Mesothelial cell of epicardium (in vitro differentiated cells): ENCODE data around the gene HOXC9. TPM values are rescaled to one million over a fixed set of nuclear protein-coding genes. Genes with fewer than 3 reads are reported as not detected.

Source experiments
- DNase-seq, 2 experiments: peaks; one replicate each; pipeline ENCODE4 v3.0.0; 2021; ENCODE audit warnings: low spot score in 2 of 2; ENCODE audit not compliant: unreplicated experiment in 2 of 2
- H3K27ac Mint-ChIP-seq: 2 replicates; pipeline ENCODE4 v1.8.0; 2021; ENCODE audit warnings: mixed read lengths
- H3K27me3 Mint-ChIP-seq: 2 replicates; pipeline ENCODE4 v1.8.0; 2021; ENCODE audit warnings: low read depth, mixed read lengths
- H3K36me3 Mint-ChIP-seq: 2 replicates; pipeline ENCODE4 v1.8.0; 2021; ENCODE audit warnings: mixed read lengths
- H3K4me1 Mint-ChIP-seq: 2 replicates; pipeline ENCODE4 v1.8.0; 2021; ENCODE audit warnings: mixed read lengths
- H3K4me3 Mint-ChIP-seq: 2 replicates; pipeline ENCODE4 v1.8.0; 2021; ENCODE audit warnings: mild to moderate bottlenecking, moderate library complexity, mixed read lengths
- H3K9me3 Mint-ChIP-seq: 2 replicates; pipeline ENCODE4 v1.8.0; 2021; ENCODE audit warnings: mixed read lengths
- total RNA-seq: library from RNA; stranded (reverse); gene quantifications from 3 replicates; pipeline ENCODE4 v1.2.1, GENCODE V29; 2021
- TF ChIP-seq, protein P1 (sequence below): fragments of 200-600 bp; sonication (generic); IDR thresholded peaks from one replicate; pipeline ENCODE4 v1.5.0; 2021; ENCODE audit warnings: antibody characterized with exemption; ENCODE audit not compliant: unreplicated experiment

The HOXC9 gene
- total RNA-seq, 1 donor from 2014 or later: 2.0 TPM

DNA sequence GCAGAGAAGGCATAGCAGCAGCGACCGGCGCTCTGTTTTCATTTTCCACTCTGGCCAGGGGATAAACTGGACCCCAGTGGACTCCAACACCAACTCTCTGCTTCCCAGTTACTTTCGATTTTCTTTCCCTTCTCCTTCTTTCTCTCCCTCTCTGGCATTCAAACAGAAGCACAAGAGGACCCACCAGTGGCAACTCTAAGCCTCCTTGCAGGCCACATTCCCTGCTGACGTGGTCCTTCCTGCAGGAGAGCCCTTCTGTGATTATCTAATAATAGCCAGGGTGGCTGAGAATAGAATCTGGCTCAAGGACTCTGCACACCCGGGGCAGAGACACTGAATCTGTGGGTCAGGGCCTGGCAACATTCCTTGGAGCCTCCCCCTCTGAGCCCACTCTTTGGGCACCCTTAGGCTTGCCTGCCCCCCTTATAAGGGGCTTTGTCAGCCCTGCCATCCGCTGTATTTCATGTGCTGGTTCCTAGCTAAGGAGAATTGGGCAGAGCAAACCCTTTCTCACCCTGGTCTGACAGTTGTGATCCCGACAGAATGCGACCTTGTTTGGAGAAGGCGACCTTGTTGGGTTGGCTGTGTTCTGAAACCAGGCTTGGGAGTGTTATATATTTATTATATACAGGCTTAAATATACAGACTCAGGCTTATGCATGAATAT, 20.1 kb downstream of the HOXC9 start:
- DNase-seq: no peak
- peak overlapping the region; percentile 91 for H3K27ac Mint-ChIP-seq
- TF ChIP-seq, protein P1, sequence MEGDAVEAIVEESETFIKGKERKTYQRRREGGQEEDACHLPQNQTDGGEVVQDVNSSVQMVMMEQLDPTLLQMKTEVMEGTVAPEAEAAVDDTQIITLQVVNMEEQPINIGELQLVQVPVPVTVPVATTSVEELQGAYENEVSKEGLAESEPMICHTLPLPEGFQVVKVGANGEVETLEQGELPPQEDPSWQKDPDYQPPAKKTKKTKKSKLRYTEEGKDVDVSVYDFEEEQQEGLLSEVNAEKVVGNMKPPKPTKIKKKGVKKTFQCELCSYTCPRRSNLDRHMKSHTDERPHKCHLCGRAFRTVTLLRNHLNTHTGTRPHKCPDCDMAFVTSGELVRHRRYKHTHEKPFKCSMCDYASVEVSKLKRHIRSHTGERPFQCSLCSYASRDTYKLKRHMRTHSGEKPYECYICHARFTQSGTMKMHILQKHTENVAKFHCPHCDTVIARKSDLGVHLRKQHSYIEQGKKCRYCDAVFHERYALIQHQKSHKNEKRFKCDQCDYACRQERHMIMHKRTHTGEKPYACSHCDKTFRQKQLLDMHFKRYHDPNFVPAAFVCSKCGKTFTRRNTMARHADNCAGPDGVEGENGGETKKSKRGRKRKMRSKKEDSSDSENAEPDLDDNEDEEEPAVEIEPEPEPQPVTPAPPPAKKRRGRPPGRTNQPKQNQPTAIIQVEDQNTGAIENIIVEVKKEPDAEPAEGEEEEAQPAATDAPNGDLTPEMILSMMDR: no peak
- peaks cover 85% of the 10 kb centered on the region for H3K27me3 Mint-ChIP-seq
- H3K9me3 Mint-ChIP-seq: no peaks in the 10 kb centered on the region
- H3K4me3 Mint-ChIP-seq: peak overlapping the region; percentile 61
- no peaks in the 10 kb centered on the region for H3K36me3 Mint-ChIP-seq
- peaks cover 56% of the 10 kb centered on the region for H3K4me1 Mint-ChIP-seq

DNA sequence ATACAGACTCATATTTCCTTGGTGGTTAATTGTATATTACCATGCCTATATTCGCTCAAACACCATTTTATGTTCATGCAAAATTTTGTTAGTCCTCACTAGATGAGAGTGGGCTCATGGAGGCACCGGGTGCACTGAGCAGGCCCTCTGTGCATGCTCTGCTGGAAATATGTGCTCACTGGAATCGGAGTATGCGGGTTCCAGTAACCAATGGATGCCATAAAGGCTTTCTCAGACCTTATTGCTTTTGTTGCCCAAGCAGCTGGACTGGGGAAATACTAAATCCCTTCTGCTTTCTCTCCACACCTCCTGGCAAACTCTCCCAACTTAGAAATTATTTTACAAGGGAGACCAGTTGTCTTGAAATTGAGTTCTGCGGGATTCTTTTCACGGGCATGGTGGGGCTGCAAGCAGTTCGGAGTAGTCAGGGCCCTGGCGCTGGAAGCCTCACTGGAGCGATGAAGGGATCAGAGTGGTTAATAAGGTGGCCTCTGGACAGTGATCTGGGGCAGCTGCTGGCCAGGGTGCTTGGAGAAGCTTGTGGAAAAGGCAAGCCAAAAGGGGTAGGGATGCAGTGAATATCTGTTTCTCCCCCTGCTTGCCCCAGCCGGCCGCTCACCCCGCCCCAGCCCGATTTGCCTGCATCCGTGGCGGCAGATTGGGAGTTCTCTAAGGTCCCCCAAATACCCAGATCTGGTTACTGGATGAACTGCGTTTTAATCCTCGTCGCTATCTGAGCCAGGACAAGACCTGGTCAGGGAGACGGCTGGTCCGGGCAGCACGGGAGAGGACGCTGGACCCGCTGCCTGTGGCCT, 20.8 kb downstream of the HOXC9 start:
- H3K36me3 Mint-ChIP-seq: no peaks in the 10 kb centered on the region
- DNase-seq: no peak
- H3K9me3 Mint-ChIP-seq: no peaks in the 10 kb centered on the region
- H3K4me1 Mint-ChIP-seq: peaks cover 63% of the 10 kb centered on the region
- H3K27ac Mint-ChIP-seq: peak overlapping the region; percentile 75
- H3K27me3 Mint-ChIP-seq: peaks cover 85% of the 10 kb centered on the region
- TF ChIP-seq, protein P1: no peak
- peak overlapping the region; percentile 51 for H3K4me3 Mint-ChIP-seq

DNA sequence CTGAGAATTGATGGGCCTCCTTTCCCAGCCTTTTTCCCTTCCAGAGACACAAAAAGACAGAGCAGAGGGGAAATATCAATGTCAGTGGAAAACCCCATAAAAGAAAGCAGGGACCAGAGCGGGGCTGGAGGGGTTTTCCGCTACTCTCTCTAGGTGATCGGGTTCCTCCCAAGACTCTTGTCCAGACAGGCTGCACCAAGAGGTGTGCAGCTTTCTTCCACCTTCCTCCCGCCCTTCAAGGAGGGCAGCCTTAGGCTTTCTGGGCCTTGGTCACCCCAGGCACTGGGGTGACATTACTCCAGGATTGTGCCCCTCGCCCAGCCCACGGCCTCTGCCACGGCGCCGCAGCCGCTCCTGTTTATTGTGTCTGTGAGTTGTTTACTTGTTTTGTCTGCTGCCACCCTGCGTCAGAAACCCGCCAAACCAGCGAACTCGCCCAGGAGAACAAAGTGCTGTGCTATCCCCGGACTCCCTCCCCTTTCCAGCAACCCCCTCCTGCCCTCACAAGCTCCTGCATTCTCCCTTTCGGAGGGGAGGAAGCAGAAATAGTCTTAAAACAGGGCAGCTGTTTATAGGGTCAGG, 21.6 kb downstream of the HOXC9 start:
- Mint-ChIP-seq H3K27ac (peak overlapping the region; percentile 75), H3K9me3 (no peaks in the 10 kb centered on the region), H3K4me1 (peaks cover 65% of the 10 kb centered on the region), H3K27me3 (peaks cover 84% of the 10 kb centered on the region), H3K4me3 (peak overlapping the region; percentile 51), H3K36me3 (no peaks in the 10 kb centered on the region)
- no peak for DNase-seq
- TF ChIP-seq, protein P1: no peak

DNA sequence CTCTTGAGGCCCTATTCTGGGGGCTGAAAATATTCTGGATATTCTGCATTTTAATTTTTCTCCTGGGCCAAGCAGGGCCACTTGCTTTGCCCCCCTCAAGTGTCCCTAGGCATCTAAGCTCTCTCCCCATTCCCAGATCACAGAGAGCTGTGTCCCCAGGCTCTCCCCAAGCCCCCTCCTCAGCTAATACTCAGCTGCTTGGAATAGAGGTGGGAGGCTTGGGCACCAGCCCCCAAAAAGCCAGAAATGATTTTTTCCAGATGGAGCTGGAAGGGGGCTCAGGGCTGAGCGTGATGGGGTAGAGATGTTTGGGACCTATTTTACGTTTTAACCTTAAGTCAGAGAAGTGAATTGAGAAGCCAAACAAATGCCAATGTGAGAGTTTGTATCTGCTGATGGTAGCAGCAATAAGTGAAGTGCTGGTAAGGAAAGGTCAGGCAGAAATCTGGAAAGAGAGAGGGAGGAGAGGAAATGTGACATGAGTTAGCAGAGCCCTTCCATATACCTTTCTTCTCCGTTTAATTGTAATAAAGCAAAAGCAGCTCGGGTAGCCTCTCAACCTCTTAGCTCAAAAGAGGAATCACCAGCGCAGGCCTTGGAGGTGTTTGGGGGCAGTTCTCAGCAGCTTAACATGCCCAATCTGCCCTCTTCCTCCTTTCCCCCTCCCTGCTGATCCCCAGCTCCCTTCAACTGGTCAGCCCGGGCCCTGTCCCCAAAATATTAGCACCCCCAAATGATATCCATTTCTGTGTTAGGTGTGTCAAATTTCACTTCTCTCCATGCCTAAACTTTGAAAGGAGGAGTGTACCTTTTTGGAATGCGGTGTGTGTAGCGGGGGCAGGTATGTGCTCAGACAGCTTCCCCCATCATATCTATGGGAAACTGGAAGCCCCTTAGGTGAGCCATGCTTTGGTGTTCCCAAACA, 23.3 kb downstream of the HOXC9 start:
- Mint-ChIP-seq H3K27me3 (peaks cover 88% of the 10 kb centered on the region), H3K4me1 (peaks cover 70% of the 10 kb centered on the region), H3K36me3 (no peaks in the 10 kb centered on the region), H3K9me3 (no peaks in the 10 kb centered on the region), H3K27ac (no peak overlapping the region), H3K4me3 (no peak overlapping the region)
- TF ChIP-seq, protein P1: no peak
- DNase-seq: no peak

DNA sequence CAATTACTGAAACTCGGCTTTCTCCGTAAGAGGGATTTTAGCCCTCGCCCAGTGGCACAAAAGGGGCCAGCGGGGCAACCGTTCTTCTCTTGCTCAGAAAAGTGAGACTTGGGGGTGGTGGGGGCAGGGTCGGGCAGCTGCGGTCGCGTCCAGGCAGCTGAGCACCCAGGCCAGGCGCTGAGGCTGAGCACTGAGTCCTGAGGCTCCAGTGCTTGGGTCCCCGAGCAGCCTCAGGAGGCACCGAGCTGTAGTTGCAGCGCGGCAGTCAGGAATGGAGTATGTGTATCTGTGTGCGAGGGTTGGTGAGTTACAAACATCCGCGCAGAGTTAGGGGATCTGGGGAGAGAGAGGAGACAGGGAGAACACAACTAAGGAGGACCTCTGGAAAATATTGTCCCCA, 24.2 kb downstream of the HOXC9 start:
- H3K27ac Mint-ChIP-seq: peak overlapping the region; percentile 83
- TF ChIP-seq, protein P1: no peak
- H3K4me3 Mint-ChIP-seq: no peak overlapping the region
- H3K36me3 Mint-ChIP-seq: no peaks in the 10 kb centered on the region
- DNase-seq: no peak
- no peaks in the 10 kb centered on the region for H3K9me3 Mint-ChIP-seq
- peaks cover 90% of the 10 kb centered on the region for H3K27me3 Mint-ChIP-seq
- peaks cover 70% of the 10 kb centered on the region for H3K4me1 Mint-ChIP-seq
